HG03066 (cell line): Measurements from ENCODE around the gene NTNG1.
A peak's percentile ranks its signal among the peaks of the same experiment; 100 is the strongest.

Experiments
- ATAC-seq: cut with Tn5 transposase; IDR thresholded peaks from one replicate; pipeline ENCODE4 v1.9.1; 2021; ENCODE audit warnings: low read depth; ENCODE audit not compliant: unreplicated experiment

Gene NTNG1

DNA sequence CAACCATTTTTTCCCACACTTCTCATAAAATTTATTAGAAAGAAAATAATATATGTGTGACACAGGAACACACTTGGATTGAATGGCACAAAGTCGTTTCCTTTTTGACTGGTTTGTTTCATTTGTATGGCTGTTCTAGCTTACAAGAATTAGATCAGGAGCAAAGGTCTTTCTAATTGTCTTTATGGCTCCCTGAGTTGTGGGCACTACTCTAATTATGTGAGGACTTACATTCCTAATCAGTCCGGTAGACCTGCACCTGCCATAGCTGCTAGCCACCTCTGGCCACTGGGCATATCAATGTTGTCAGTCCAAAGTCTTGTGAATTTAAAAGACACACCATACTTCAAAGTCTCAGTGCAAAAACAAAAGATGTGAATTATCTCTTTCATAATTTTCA lies 346.7 kb downstream of the NTNG1 start:
- no peak for ATAC-seq

DNA sequence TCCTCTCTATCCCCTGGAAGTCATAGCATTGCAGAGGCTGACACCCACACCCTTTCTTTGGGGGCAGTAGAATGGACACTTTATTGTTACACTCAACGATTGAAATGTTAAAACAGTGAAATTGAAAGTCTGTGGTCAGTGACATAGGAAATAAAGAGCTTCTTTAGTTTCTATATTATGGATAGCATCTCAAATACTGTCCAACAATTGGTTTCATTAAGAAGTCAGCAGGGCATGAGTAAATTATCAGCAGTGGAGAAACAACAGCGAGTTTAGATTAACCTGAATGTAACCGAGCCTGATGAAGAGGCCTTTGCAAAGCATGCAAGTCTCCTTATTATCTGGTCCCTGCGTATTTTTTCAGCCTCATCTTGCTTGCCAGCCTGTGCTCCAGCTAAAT lies 350.7 kb downstream of the NTNG1 start:
- ATAC-seq: no peak

DNA sequence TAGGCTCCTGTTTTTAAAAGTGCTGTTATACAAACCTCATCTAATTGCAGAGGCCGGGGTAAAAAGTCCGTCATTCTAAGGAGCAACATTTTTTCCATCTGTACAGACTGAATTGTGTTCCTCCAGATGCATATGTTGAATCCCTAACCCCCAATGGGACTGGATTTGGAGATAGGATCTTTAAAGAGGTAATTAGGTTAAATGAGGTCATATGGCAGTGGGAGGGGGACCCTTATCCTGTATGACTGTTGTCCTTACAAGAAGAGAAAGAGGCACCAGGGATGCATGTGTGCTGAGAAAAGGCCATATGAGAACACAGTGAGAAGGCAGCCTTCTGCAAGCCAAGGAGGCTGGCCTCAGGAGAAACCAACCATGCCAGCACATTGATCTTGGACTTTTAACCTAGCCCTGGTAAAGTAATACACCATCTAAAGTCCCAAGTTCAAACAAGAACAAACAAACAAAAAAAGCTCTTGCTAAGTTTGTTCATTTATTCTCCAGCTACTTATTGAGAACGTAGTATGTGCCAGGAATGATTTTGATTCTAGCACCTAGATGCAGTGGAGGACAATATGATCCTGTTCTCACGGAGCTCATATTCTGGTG lies 352.4 kb downstream of the NTNG1 start:
- no peak for ATAC-seq

DNA sequence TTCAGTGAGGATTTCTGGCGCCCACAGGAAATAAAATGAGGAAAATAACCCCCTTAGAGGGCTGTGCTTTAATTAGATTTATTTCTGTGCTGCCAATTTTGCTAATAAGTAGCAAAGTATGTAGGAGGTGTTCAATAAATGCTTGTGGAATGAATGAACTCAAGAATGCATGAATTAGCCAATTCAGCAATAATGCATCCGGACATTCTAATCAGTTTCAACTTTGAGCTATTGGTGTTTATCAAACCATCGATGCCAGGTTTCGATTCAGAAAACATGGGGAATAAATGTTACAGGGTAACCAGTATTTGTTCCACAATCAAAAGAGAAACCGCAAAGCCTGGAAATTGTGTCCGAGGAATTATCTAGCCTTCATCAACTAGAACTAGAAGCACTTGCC lies 353.2 kb downstream of the NTNG1 start:
- no peak for ATAC-seq

DNA sequence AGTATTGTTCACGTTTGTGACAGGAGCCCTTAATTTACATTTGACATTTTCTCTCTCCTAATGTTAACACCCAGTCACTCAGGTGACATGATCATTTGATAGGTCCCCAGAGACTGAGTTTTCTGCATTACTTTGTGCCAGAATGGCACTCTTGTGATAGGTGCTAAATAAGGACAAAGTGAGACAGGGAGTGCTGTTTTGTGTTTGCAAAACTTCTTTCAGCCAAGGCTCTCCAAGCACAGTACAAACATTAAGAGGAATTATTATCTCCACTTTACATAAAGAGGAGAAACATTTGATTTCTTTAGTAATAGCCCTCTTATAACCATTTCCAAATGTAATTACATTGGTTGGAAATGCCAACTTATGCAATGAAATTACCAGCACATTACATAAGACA lies 355.2 kb downstream of the NTNG1 start:
- no peak for ATAC-seq

DNA sequence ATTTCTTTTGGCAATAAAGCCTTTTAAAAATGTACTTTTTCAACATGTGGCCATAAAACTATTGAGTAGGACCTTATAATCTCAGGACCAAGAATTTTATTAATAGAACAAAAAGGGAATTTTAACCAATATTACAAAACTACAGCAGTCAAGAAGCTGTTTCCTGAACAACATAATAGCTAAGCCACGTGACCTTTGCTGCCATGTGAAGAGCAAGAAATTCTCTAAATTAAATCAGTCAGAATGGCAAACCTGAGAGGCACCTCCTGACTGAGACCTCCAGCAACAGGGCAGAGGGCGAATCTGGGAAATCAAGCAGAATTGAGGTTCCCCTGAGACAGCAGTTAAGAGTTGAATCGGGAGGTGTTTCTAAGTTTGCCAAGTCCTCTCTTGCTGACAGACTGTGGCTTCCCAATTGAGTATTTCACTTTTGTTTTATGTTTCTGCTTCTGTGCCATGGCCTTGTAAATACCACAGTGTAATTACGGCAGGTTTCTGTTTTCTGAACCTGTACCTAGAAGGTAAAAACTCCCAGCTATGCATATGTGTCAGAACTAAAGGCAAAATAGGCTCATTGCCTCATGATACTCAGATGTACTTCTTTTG lies 358.4 kb downstream of the NTNG1 start:
- ATAC-seq: peak; percentile 96

DNA sequence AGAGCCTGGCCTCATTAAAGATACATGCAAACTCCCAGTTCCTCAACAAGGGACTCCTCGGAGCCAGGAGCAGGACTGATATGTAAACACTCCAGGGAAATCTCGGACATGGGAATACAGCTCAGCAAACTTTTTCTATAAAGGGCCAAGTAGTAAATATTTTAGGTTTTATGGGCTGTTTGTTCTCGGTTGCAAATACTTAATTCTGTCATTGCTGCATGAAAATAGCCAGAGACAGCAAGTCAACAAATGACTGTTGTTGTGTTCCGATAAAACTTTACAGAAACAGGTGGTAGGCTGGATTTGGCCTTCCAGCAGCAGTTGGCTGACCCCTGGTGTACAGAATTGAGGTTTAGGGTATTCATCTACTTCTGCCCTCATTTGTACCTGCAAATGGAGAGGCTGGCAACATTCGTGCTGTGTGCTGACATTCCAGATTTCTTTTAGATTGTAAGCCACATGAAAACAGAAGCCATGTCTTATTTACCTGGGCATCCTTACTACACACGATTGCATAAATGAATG lies 360.3 kb downstream of the NTNG1 start:
- no peak for ATAC-seq

DNA sequence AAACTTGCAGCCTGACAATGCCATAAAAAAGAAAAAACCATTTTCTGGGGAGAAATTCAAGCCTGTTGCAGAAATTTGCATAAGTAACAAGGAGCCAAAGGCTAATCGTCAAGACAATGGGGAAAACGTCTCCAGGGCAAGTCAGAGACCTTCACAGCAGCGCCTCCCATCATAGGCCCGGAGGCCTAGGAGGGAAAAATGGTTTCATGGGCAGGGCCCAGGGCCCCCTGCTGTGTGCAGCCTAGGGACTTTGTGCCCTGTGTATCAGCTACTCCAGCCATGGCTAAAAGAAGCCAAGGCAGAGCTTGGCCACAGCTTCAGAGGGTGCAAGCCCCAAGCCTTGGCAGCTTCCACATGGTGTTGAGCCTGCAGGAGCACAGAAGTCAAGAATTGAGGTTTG lies 369.5 kb downstream of the NTNG1 start:
- no peak for ATAC-seq

DNA sequence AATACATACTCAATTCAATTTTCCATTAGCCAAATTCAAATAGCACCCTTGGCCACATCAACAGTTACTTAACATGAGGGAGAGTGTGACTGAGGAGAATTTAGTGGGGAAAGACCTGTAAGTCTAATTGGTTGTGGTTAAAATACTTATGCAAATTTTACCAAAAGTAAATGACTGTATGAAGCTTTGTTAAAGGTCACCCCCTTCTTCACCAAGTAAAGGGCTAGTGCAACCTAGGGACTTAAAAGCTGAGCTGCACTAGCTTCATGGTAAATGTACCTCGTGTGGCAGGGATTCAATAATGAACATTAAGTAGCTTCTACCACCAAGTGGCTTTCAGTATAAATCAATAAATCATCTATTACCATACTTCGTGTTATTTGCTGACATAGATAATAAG lies 372.0 kb downstream of the NTNG1 start:
- no peak for ATAC-seq

DNA sequence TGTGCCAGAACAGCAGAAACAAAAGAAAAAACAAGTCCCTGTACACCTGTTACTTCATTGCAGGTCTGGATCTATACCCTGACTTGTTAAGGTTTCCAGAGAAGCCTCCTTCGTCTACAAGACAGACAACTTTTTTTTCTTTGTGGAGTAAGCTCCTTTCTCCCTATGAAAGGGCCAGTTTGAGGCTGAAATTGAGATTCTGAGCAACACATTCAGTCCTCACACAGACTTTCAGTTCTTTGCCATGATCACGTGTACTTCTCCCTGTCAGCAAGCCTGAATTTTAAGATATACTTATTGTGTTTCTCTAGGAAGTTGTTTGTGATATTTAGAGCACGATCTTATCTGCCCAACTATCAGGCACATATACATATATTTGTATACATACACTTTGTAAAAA lies 374.0 kb downstream of the NTNG1 start:
- ATAC-seq: no peak

DNA sequence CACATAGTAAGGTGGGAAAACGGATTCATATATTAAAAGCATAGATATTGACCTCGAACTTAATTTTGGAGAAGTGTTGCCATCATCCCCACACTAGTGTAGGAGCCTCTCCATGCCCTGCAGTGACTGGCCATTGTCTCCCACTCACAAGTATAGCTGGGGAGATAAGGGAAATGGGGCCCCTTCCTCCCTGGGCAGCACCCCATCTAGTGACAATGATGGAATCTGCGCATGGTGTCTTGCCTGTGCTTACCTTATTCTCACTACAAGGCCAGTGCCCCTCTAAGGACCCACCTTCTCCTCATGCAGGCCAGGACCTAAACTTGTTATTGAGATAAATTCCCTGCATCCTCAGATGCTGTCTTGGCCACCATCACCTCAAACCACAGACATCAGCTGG lies 374.9 kb downstream of the NTNG1 start:
- no peak for ATAC-seq

DNA sequence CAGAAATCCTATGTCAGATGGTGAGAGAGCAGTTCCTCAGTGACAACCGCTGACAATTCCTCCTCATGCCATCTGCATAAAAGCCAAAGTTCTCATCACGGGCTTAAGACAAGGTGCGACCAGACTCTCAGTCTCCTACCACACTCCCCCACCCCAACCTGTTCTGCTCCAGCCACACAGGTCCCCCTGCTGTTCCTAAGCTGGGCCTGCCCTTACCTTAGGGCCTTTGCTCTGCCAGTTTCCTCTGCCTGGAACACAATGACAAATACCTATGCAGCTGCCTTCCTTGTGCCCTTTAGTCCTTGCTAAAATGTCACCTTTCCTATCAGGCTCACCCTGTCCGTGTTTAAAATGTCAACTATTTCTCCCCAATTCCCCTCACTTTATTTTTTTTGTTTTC lies 382.2 kb downstream of the NTNG1 start:
- ATAC-seq: no peak

DNA sequence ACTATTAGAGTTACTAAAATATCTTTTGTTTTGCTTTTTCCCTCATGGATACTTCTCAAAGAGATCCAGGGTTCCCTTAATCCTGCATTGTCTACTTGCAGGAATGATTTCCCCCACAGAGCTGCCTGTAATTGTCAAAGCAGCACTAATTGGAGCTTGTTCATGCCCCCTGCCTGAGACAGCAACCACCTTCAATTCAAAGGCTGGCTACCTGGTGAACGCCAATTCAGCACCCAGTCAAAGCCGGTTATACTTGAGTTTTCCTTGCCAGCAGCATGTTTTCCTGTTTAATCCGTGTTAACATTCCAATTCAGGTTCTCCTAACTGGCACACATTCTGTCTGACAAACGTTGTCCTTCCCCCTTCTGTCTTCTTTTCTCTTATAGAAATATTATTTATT lies 382.9 kb downstream of the NTNG1 start:
- ATAC-seq: no peak

DNA sequence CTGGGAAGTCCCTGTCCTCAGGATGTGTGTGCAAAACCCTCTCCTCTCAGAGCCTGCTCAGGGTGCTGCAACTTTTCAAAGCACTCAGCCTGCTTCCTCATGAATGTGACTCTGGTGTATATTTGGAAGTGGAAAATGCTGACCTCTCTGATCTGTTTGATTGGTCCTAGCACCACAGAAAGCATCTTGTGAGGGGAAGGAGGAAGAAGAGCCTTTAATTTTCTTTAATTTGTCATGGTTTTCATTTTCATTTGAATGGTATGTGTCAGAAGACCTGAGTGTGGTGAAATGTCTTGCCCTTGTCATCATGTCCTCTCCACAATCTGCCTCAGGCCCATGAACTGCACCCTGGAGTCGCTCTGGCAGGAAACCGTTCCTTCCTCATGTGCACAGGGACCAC lies 383.5 kb downstream of the NTNG1 start:
- ATAC-seq: no peak

DNA sequence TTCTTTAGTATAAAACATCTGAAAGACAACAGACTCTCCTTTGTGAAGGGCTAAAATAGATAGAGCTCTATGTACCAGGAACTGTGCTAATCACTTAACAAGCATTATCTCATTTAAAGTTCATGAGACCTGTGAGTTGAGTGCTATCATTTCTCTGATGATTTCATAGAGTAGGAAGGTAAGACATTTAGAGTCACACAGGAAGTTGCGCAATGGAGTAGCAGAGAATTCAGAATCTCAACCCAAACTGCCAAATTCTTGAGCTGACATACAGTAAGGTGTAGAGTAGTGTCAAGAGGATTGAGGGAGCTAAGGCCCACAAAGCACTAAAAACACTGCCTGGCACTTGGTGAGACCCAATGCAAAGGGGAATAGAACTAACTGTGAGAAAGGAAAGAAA lies 384.3 kb downstream of the NTNG1 start:
- no peak for ATAC-seq

DNA sequence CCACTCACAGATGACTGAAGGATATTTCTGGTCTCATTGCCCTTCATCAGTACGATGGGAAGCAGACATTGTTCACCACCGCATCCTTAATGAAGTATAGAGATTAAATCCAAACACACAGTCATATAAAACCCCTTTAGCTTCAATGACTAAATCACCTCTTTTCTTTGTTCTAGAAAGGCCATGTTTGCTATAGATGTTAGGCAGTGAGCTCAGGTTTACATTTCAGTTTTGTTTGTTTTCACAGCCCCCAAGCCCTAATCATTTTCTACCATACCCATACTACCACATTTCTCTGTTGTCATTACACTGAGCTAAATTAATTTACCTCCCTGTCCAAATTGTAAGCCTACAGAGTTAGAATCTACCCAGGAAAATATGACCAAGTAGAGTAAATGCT lies 385.1 kb downstream of the NTNG1 start:
- no peak for ATAC-seq

DNA sequence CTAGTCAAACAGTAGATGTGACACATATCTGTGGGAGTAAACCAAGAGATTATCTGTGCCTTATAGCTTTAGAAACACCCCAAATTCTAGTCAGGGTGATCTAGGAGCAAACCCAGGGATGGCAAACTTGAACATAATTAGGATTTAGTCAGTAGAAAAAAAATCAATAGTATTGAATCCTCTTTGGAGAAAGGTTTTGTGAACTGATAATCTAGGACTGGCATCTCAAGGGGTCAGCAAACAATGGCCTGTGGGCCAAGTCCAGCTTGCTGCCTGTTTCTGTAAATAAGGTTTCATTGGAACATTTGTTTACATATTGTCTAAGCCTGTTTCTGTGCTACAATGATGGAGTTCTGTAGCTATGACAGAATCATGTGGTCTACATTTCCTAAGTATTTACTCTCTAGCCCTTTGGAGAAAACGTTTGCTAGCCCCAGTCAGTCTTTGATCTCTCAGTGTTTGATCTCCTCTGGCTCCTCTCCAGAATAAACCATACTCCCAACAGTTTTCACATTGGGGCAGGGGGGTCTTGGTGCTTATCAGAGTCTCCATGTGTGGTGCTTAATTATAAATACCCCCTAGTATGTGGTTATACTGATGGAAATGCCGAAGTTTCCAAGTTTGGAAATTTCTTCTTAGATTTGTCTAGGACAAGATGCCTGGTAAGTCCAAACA lies 385.8 kb downstream of the NTNG1 start:
- ATAC-seq: no peak

DNA sequence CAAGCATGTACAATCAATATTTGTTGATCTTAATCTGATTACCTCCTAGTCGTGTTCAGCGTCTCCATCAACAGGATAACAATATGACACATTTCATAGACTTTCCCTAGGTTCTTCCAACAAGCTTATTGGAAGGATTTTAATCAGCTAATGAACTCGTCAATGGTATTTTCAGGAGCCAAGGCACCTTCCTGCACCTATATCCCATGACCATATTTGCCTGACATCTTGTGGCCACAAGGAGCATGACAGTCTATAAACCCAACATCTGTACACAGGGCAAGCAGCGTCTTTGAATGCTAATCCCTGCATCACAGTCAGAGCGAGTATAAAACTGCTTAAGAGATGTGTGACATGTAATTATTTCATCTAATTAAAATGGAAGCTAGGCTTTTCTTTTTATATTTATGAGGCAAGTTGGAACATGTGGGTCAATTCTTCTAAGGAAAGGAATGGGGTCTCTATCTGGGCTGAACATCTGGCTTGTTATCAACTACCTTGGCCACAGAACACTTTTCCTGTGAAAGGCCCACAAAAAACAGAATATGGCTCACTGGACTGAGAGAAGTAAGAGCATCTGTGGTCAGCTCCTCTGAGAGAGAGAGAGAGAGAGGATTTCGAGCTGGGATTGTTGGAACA lies 388.8 kb downstream of the NTNG1 start:
- ATAC-seq: peak; percentile 98

DNA sequence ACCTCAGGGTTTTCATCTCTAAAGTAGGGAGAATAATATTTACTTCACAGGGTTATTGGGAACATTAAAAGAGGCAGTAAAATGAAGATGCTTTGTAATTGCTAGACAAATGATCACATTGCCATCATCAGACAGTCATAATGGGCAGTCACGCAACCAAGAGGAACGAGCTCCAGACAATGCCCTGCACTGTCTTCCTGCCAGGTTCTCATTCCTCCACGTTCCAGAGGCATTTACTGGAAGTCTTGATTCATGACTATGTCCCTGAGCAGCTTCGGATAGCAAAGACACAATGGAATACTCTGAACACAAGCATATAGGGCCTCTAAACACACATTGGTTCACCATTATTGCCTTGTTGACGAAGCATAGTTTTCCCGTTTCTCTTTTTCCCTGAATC lies 389.7 kb downstream of the NTNG1 start:
- no peak for ATAC-seq

DNA sequence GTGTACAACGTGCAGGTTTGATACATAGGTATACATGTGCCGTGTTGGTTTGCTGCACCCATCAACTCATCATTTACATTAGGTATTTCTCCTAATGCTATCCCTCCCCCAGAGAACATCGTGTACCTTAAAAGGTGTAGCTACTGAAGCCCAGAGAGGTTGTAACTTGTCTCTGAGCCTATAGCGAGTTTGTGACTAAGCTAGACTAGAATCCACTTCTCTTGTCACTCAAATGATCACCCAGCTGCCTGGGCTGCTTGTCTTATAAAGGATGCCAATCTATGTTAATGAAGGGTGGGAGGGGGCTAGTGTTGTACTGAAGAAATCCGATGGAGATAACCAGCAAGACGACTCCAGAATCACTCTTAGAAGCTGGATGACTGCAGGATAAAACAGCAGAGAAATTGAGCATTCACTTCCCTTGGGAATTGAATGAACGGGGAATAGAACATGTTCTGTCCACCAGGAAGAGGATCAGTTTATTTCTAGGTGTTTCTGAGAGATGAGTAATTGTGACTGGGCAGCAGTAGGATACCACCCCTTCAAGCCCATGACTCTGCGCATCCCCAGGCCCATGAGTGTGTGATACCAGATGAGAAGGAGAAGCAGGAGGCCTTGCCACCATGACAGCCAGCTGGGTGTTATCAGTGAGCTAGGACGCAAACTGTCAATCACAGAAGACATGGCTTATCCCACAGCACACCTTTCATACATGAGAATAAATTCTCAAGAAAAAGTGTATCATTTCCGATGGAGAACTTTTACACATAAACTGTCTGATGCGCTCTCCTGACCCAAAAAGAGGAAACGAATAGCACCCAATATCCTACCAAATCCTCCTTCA lies 390.4 kb downstream of the NTNG1 start:
- no peak for ATAC-seq

DNA sequence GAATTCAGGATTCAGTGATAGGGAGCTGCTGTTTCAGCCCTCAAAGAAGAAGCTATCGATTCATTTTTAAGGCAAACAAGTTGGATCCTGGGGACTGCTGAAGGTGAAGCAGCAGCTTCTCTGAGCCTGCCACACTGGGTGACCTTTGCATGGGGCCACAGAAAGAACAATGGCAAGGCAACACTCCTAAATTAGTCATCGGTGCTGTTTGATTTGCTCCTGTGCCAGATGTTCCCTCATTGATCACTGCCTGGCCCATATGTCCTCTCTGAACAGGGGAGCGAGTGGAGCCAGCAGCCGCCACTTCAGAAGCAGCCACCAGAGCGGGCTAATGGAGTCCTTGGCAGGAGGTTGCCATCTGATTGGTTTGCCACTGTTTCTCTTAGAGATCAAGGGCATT lies 391.5 kb downstream of the NTNG1 start:
- ATAC-seq: no peak
